ENCODE data around the gene BST1.
"Not testable (repeated sequence)": the region's sequence is repeated elsewhere in the genome, so short reads cannot be mapped to it uniquely, and the experiment has no call there.

BST1 gene

DNA sequence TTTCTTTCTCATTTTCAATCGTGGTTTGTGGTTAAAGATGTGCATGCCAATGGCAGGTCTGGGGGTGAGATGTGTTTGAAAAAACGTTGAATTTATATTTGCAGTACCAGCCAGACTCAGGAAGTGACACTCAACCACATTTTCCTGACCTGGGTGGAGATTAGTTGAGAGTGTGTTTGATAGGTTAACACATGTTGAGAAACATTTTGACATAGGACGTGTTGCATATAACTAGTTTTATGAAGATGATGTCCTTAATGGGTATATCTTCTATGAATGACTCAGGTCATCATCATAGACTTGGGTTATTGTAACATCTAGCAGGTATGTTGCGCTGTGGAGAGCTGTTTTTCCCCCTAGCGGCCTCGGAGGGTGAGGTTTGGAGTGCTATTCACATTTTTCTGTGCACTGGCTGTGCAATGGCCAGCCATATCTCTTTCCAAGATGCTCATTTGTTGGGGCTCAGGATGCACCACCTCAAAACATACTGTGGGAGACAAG, 53.5 kb downstream of the BST1 start:
- TF ChIP-seq, protein P1, sequence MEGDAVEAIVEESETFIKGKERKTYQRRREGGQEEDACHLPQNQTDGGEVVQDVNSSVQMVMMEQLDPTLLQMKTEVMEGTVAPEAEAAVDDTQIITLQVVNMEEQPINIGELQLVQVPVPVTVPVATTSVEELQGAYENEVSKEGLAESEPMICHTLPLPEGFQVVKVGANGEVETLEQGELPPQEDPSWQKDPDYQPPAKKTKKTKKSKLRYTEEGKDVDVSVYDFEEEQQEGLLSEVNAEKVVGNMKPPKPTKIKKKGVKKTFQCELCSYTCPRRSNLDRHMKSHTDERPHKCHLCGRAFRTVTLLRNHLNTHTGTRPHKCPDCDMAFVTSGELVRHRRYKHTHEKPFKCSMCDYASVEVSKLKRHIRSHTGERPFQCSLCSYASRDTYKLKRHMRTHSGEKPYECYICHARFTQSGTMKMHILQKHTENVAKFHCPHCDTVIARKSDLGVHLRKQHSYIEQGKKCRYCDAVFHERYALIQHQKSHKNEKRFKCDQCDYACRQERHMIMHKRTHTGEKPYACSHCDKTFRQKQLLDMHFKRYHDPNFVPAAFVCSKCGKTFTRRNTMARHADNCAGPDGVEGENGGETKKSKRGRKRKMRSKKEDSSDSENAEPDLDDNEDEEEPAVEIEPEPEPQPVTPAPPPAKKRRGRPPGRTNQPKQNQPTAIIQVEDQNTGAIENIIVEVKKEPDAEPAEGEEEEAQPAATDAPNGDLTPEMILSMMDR (IDR thresholded peaks at IDR 0.05; ENCODE audit: extremely low read depth, missing control alignments) = peak; percentile 26
- DNase-seq (ENCODE audit: low spot score) = no peak

DNA sequence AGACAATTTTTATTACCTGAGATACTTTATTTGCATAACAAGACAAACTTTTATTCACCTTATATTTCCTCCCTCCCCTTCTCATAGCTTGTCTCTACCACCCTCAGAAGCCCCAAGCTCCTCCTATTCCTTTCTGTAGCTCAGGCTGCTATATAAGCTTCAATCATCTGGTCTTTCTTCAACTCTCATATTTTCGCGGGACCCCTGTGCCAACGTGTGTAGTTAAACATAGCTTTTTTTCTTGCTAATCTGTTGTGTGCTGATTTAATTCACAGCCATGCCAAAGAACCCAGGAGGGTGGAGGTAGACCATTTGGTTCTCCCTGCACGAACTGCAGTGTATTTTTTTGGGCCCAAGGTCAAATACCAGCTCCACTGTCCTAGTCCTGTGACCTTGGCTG, 54.2 kb downstream of the BST1 start:
- DNase-seq (ENCODE audit: low spot score) = no peak
- TF ChIP-seq, protein P1 (IDR thresholded peaks at IDR 0.05; ENCODE audit: extremely low read depth, missing control alignments) = no peak

DNA sequence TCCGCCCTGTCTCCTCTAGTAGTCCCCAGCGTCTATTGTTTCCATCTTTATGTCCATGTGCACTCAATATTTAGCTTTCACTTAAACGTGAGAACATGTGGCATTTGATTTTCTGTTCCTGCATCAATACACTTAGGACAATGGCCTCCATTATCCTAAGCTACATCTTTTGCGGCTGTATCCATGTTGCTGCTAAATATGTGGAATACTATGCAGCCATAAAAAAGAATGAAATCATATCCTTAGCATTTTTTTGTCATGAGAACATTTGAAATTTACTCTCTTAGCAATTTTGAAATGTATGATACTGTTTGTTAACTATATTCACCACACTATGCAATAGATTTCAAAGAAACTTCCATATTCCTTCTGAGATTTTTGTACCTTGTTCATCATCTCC, 55.4 kb downstream of the BST1 start:
- TF ChIP-seq, protein P1 (IDR thresholded peaks at IDR 0.05; ENCODE audit: extremely low read depth, missing control alignments) = no peak
- DNase-seq (ENCODE audit: low spot score) = no peak

DNA sequence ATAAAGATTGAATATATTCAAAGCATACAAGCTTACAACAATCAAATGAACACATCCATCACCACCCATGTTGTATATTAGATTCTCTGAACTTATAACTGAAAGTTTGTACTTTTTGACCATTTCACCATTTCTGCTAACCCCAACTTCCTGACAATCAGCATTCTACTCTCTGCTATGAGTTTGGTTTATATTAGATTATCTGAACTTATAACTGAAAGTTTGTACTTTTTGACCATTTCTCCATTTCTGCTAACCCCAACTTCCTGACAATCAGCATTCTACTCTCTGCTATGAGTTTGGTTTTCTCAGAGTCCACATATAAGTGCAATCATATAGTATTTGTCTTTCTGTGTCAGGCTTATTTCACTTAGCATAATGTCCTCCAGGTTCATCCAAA, 59.6 kb downstream of the BST1 start:
- not testable (repeated sequence) for DNase-seq (ENCODE audit: low spot score)

DNA sequence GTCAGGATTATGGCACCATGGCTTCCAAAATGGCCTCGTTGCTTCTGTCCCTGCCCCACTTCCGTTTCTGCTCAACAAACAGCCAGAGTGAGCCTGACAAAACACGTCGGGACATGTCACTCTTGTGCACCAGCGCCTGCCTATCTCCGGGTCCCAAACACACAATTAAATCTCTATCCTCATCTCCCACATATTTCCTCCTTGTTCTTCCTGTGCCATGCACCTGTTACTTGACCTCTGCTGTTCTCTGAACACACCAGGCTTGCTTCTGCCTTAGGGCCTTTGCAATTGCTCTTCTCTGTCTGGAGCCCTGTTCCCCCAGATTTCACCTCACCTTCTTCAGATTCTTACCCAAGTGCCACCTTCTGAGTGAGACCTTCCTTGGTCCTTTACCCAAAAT, 62.5 kb downstream of the BST1 start:
- DNase-seq (ENCODE audit: low spot score) = no peak
- TF ChIP-seq, protein P1 (IDR thresholded peaks at IDR 0.05; ENCODE audit: extremely low read depth, missing control alignments) = no peak

DNA sequence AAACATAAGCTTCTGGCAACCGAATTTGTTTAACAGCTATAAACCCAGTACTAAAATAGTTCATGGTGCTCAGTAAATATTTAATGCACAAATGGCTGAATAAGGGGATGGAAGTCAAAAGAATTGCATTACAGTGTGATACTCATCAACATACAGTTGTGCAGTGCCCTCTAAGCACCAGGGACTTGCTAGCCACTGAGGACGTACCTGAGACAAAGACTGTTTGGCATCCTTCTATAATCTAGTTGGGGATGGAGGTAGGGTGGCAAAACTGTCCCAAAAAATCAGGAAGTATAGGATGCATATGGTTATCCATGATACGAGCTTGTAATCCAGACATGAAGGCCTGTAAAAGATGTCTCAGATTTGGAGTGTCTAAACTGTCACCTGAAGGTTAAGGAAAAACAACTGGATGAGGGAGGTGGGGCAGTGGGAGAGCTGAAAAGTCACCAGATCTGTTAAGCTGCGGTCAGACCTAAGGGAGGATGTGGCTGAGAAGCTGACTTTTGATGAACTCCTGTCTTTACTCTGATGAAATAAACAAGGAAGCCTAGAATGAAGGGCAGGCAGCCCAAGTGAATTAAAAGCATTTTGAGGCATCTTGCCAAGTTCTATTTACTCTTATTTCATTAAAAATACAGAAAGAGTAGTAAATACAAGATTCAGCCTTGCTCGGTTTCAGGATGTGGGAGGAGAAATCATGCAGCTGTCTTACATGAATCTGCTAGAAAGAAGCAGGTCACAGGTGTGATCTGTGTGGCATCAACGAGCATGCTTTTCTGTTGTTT, 63.2 kb downstream of the BST1 start:
- TF ChIP-seq, protein P1 (IDR thresholded peaks at IDR 0.05; ENCODE audit: extremely low read depth, missing control alignments) = no peak
- DNase-seq (ENCODE audit: low spot score) = no peak

DNA sequence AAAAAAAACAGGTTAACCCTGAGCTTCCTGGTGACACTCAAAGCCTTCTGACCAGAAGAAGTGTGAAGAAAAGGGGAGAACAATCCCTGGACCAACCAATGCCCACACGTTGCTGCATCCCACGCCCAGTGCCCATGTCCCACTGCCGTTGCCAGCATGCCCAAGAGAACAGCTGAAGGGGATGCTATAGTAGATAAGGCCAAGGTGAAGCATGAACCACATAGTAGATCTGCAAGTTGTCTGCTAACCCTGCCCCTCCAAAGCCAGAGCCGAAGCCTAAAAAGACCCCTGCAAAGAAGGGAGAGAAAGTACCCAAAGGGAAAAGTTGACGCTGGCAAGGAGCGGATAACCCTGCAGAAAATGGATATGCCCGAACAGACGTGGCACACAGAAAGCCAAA, 64.0 kb downstream of the BST1 start:
- no peak for DNase-seq (ENCODE audit: low spot score)
- TF ChIP-seq, protein P1 (IDR thresholded peaks at IDR 0.05; ENCODE audit: extremely low read depth, missing control alignments) = no peak

DNA sequence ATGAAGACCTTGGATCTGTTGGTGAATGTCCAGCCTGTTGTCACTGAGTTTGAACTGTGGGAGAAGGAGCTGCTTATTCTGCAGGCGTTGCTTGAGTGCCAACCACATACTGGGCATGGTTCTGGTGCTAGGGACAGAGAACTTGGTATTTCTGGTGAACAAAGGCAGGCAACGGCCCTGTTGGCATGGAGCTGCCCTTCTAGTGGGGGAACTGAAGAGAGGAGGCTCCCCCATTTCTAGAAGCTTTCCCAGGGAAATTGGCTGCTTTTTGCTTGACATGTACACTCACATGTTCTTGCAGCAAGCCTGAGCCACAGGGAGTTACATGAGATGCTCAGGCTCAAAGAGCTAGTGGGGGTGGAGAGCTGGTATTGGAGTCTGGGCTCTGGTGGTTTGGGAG, 66.3 kb downstream of the BST1 start:
- DNase-seq (ENCODE audit: low spot score) = no peak
- TF ChIP-seq, protein P1 (IDR thresholded peaks at IDR 0.05; ENCODE audit: extremely low read depth, missing control alignments) = no peak

Measured in GM20000 (cell line).